Measurements from ENCODE around the gene NEK2. TPM values are rescaled to one million over a fixed set of nuclear protein-coding genes. Genes with fewer than 3 reads are reported as not detected.

Gene NEK2
- total RNA-seq, 1 donor from 2014 or later: 7.7 TPM

- DNase-seq (ENCODE audit: low spot score in 2 of 2, unreplicated experiment in 2 of 2): no peak
- Mint-ChIP-seq H3K9me3 (peaks cover 2% of the 10 kb centered on the region), H3K27me3 (ENCODE audit: low read depth) (peaks cover 10% of the 10 kb centered on the region), H3K27ac (no peak overlapping the region), H3K4me1 (no peaks in the 10 kb centered on the region), H3K36me3 (no peaks in the 10 kb centered on the region), H3K4me3 (no peak overlapping the region)
- no peak for TF ChIP-seq CTCF (IDR thresholded peaks at IDR 0.05; ENCODE audit: unreplicated experiment)
Observed at GRCh38 chr1:211688421-211688820, 13.0 kb upstream of the NEK2 start.

- H3K4me3 Mint-ChIP-seq: no peak overlapping the region
- TF ChIP-seq CTCF (IDR thresholded peaks at IDR 0.05; ENCODE audit: unreplicated experiment): no peak
- no peaks in the 10 kb centered on the region for H3K36me3 Mint-ChIP-seq
- no peaks in the 10 kb centered on the region for H3K4me1 Mint-ChIP-seq
- H3K27me3 Mint-ChIP-seq (ENCODE audit: low read depth): peaks cover 10% of the 10 kb centered on the region
- no peaks in the 10 kb centered on the region for H3K9me3 Mint-ChIP-seq
- no peak overlapping the region for H3K27ac Mint-ChIP-seq
- DNase-seq (ENCODE audit: low spot score in 2 of 2, unreplicated experiment in 2 of 2): no peak
Observed at GRCh38 chr1:211687462-211688215, 12.2 kb upstream of the NEK2 start.

- no peaks in the 10 kb centered on the region for H3K36me3 Mint-ChIP-seq
- no peak for DNase-seq (ENCODE audit: low spot score in 2 of 2, unreplicated experiment in 2 of 2)
- H3K27me3 Mint-ChIP-seq (ENCODE audit: low read depth): peaks cover 10% of the 10 kb centered on the region
- H3K27ac Mint-ChIP-seq: no peak overlapping the region
- H3K4me1 Mint-ChIP-seq: peaks cover 4% of the 10 kb centered on the region
- no peak overlapping the region for H3K4me3 Mint-ChIP-seq
- no peaks in the 10 kb centered on the region for H3K9me3 Mint-ChIP-seq
- TF ChIP-seq CTCF (IDR thresholded peaks at IDR 0.05; ENCODE audit: unreplicated experiment): no peak
Observed at GRCh38 chr1:211685823-211686222, 10.4 kb upstream of the NEK2 start.

GRCh38 chr1:211684791-211685190 is 9.4 kb upstream of the NEK2 start:
- H3K4me3 Mint-ChIP-seq: no peak overlapping the region
- H3K27me3 Mint-ChIP-seq (ENCODE audit: low read depth): peaks cover 9% of the 10 kb centered on the region
- no peak overlapping the region for H3K27ac Mint-ChIP-seq
- peaks cover 6% of the 10 kb centered on the region for H3K4me1 Mint-ChIP-seq
- no peaks in the 10 kb centered on the region for H3K9me3 Mint-ChIP-seq
- H3K36me3 Mint-ChIP-seq: no peaks in the 10 kb centered on the region
- no peak for DNase-seq (ENCODE audit: low spot score in 2 of 2, unreplicated experiment in 2 of 2)
- TF ChIP-seq CTCF (IDR thresholded peaks at IDR 0.05; ENCODE audit: unreplicated experiment): no peak

GRCh38 chr1:211684331-211684730 is 8.9 kb upstream of the NEK2 start:
- Mint-ChIP-seq H3K4me1 (peaks cover 6% of the 10 kb centered on the region), H3K27me3 (ENCODE audit: low read depth) (peaks cover 9% of the 10 kb centered on the region), H3K36me3 (no peaks in the 10 kb centered on the region), H3K27ac (no peak overlapping the region), H3K4me3 (no peak overlapping the region), H3K9me3 (no peaks in the 10 kb centered on the region)
- no peak for DNase-seq (ENCODE audit: low spot score in 2 of 2, unreplicated experiment in 2 of 2)
- TF ChIP-seq CTCF (IDR thresholded peaks at IDR 0.05; ENCODE audit: unreplicated experiment): no peak

Measured in mesothelial cell of epicardium (in vitro differentiated cells).